ENCODE measurements around the gene KCNG1.

KCNG1 gene

GRCh38 chr20:51014797-51015722, 7.8 kb downstream of the KCNG1 start:
- in situ Hi-C loops (cut with MboI; ENCODE audit: low sequenced_read_pairs) = no loop called here

GRCh38 chr20:51013577-51014330, 9.2 kb downstream of the KCNG1 start:
- in situ Hi-C loops (cut with MboI; ENCODE audit: low sequenced_read_pairs) = no loop called here

GRCh38 chr20:51012357-51012756, 10.6 kb downstream of the KCNG1 start:
- in situ Hi-C loops (cut with MboI; ENCODE audit: low sequenced_read_pairs) = no loop called here

- in situ Hi-C loops (cut with MboI; ENCODE audit: low sequenced_read_pairs) = no loop called here
These were observed 11.4 kb downstream of the KCNG1 start for GRCh38 chr20:51011479-51011878.

GRCh38 chr20:51010932-51011331, 12.0 kb downstream of the KCNG1 start:
- in situ Hi-C loops (cut with MboI; ENCODE audit: low sequenced_read_pairs) = no loop called here

GRCh38 chr20:51010043-51010365, 12.9 kb downstream of the KCNG1 start:
- in situ Hi-C loops (cut with MboI; ENCODE audit: low sequenced_read_pairs) = no loop called here

GRCh38 chr20:51009303-51010042, 13.4 kb downstream of the KCNG1 start:
- in situ Hi-C loops (cut with MboI; ENCODE audit: low sequenced_read_pairs) = no loop called here

GRCh38 chr20:51008718-51009117, 14.2 kb downstream of the KCNG1 start:
- in situ Hi-C loops (cut with MboI; ENCODE audit: low sequenced_read_pairs) = no loop called here

- in situ Hi-C loops (cut with MboI; ENCODE audit: low sequenced_read_pairs) = no loop called here
These were observed 17.7 kb downstream of the KCNG1 start for GRCh38 chr20:51005214-51005613.

GRCh38 chr20:51004781-51005180, 18.1 kb downstream of the KCNG1 start:
- in situ Hi-C loops (cut with MboI; ENCODE audit: low sequenced_read_pairs) = no loop called here

GRCh38 chr20:51004305-51004727, 18.6 kb downstream of the KCNG1 start:
- in situ Hi-C loops (cut with MboI; ENCODE audit: low sequenced_read_pairs) = no loop called here

GRCh38 chr20:51003753-51004152, 19.2 kb downstream of the KCNG1 start:
- in situ Hi-C loops (cut with MboI; ENCODE audit: low sequenced_read_pairs) = no loop called here

- in situ Hi-C loops (cut with MboI; ENCODE audit: low sequenced_read_pairs) = no loop called here
These were observed 20.3 kb downstream of the KCNG1 start for GRCh38 chr20:51002633-51003032.

GRCh38 chr20:51001430-51002265, 21.3 kb downstream of the KCNG1 start:
- in situ Hi-C loops (cut with MboI; ENCODE audit: low sequenced_read_pairs) = no loop called here

- in situ Hi-C loops (cut with MboI; ENCODE audit: low sequenced_read_pairs) = loop anchor here (10.0 to 25.0 kb wide), 2 partner anchors 315 to 613 kb away; no protein-coding TSS in a partner anchor
These were observed 23.6 kb downstream of the KCNG1 start for GRCh38 chr20:50999355-50999754.

GRCh38 chr20:50996901-50997865, 25.7 kb downstream of the KCNG1 start:
- in situ Hi-C loops (cut with MboI; ENCODE audit: low sequenced_read_pairs) = loop anchor here (10.0 to 25.0 kb wide), 2 partner anchors 318 to 615 kb away; no protein-coding TSS in a partner anchor

- in situ Hi-C loops (cut with MboI; ENCODE audit: low sequenced_read_pairs) = loop anchor here (10.0 to 25.0 kb wide), 2 partner anchors 319 to 617 kb away; no protein-coding TSS in a partner anchor
These were observed 27.4 kb downstream of the KCNG1 start for GRCh38 chr20:50995506-50995905.

- in situ Hi-C loops (cut with MboI; ENCODE audit: low sequenced_read_pairs) = loop anchor here (10.0 to 25.0 kb wide), 2 partner anchors 321 to 618 kb away; no protein-coding TSS in a partner anchor
These were observed 29.0 kb downstream of the KCNG1 start for GRCh38 chr20:50993876-50994275.

All from HL-60/S4 treated with retinoic acid at 250 ng/mL for 4 days and 3 days (cell line).